Ovary (tissue), 3 donors: ENCODE data around the gene ANKRD44.

Experiments
- POLR2A ChIP-seq: fragments of 450-650 bp; IDR thresholded peaks from one replicate; pipeline ENCODE4 v1.6.1; 2017; ENCODE audit warnings: antibody characterized with exemption, mild to moderate bottlenecking, moderate library complexity
- TF ChIP-seq, protein P1 (sequence below), 3 donors: fragments of 450-650 bp in 2 of 3; fragments of 200-600 bp in 1 of 3; IDR thresholded peaks; one replicate each; pipeline versions ENCODE4 v1.5.1 to v1.8.0; 2016 to 2022; ENCODE audit warnings: antibody characterized with exemption in 3 of 3, mild to moderate bottlenecking in 1 of 3
- donor health status: DM: no; HTN: no; CAD: no.

- TF ChIP-seq, protein P1, sequence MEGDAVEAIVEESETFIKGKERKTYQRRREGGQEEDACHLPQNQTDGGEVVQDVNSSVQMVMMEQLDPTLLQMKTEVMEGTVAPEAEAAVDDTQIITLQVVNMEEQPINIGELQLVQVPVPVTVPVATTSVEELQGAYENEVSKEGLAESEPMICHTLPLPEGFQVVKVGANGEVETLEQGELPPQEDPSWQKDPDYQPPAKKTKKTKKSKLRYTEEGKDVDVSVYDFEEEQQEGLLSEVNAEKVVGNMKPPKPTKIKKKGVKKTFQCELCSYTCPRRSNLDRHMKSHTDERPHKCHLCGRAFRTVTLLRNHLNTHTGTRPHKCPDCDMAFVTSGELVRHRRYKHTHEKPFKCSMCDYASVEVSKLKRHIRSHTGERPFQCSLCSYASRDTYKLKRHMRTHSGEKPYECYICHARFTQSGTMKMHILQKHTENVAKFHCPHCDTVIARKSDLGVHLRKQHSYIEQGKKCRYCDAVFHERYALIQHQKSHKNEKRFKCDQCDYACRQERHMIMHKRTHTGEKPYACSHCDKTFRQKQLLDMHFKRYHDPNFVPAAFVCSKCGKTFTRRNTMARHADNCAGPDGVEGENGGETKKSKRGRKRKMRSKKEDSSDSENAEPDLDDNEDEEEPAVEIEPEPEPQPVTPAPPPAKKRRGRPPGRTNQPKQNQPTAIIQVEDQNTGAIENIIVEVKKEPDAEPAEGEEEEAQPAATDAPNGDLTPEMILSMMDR (IDR thresholded peaks at IDR 0.05), result no peak
- TF ChIP-seq POLR2A, result no peak
Observed at GRCh38 chr2:197233473-197233872, 77.1 kb downstream of the ANKRD44 start.
